SU-DHL-6 (cell line): ENCODE measurements around the gene ST6GALNAC4.

Source experiments
- H2AFZ ChIP-seq: fragments of 200-600 bp; sonication (generic); 2 replicates; pipeline ENCODE4 v1.6.1; 2014; ENCODE audit warnings: low read depth, mild to moderate bottlenecking, moderate library complexity, mixed read lengths, antibody characterized with exemption, low read length; ENCODE audit not compliant: severe bottlenecking
- H3F3A ChIP-seq: fragments of 200-600 bp; shearing (Covaris generic); 2 replicates; pipeline ENCODE4 v1.6.0; 2016; ENCODE audit warnings: antibody characterized with exemption, mild to moderate bottlenecking; ENCODE audit not compliant: insufficient read depth
- H3K27ac ChIP-seq: fragments of 200-600 bp; sonication (generic); 2 replicates; pipeline ENCODE4 v1.5.1; 2016; ENCODE audit warnings: low read depth, mild to moderate bottlenecking, low read length, moderate library complexity, mixed read lengths
- H3K27me3 ChIP-seq: fragments of 200-600 bp; sonication (generic), shearing (Covaris generic); 2 replicates; pipeline ENCODE4 v1.6.0; 2014; ENCODE audit warnings: mild to moderate bottlenecking, low read length
- H3K36me3 ChIP-seq: fragments of 200-600 bp; sonication (generic); 2 replicates; pipeline ENCODE4 v1.6.1; 2014; ENCODE audit warnings: mild to moderate bottlenecking, low read length, mixed read lengths
- H3K4me2 ChIP-seq: fragments of 300-600, 200-600 bp; shearing (Covaris generic), sonication (generic); 2 replicates; pipeline ENCODE4 v1.6.0; 2014; ENCODE audit warnings: low read length, low read depth, mild to moderate bottlenecking; ENCODE audit not compliant: poor library complexity, severe bottlenecking
- H3K4me3 ChIP-seq: fragments of 200-600 bp; sonication (generic); 2 replicates; pipeline ENCODE4 v1.5.1; 2014; ENCODE audit warnings: antibody characterized with exemption, low read length, mild to moderate bottlenecking, mixed read lengths; ENCODE audit not compliant: insufficient read depth, poor library complexity, severe bottlenecking
- H3K79me2 ChIP-seq: fragments of 200-600 bp; sonication (generic); 2 replicates; pipeline ENCODE4 v1.6.1; 2014; ENCODE audit warnings: mild to moderate bottlenecking, low read length, moderate library complexity; ENCODE audit not compliant: insufficient read depth
- H3K9ac ChIP-seq: fragments of 200-600 bp; sonication (generic); 2 replicates; pipeline ENCODE4 v1.7.0; 2014; ENCODE audit warnings: mild to moderate bottlenecking, low read length
- H3K9me2 ChIP-seq: fragments of 200-600 bp; sonication (generic); replicated peaks from 2 replicates; pipeline ENCODE4 v1.6.1; 2014; ENCODE audit warnings: low read length; ENCODE audit not compliant: insufficient read depth
- H3K9me3 ChIP-seq: fragments of 200-600 bp; sonication (generic); 2 replicates; pipeline ENCODE4 v1.6.1; 2014; ENCODE audit warnings: low read length, mixed read lengths; ENCODE audit not compliant: insufficient read depth
- H4K20me1 ChIP-seq: fragments of 200-600 bp; sonication (generic); 2 replicates; pipeline ENCODE4 v1.6.1; 2014; ENCODE audit warnings: low read depth, mild to moderate bottlenecking, antibody characterized with exemption, low read length, moderate library complexity, mixed read lengths
- CTCF ChIP-seq: fragments of 200-600 bp; sonication (generic); IDR thresholded peaks from one replicate; pipeline ENCODE4 v1.5.1; 2017; ENCODE audit warnings: antibody characterized with exemption, mild to moderate bottlenecking, low read length, moderate library complexity; ENCODE audit not compliant: insufficient read depth, poor library complexity, severe bottlenecking
- EZH2phosphoT487 ChIP-seq: fragments of 200-600 bp; sonication (generic), shearing (Covaris generic); conservative IDR thresholded peaks from 2 replicates; pipeline ENCODE4 v1.6.1; 2018; ENCODE audit warnings: mild to moderate bottlenecking, antibody characterized with exemption, low read length, moderate library complexity, mixed read lengths

The ST6GALNAC4 gene

GRCh38 chr9:127905004-127905728, 11.7 kb downstream of the ST6GALNAC4 start:
- H2AFZ ChIP-seq, result no peak overlapping the region
- no peak overlapping the region for H3K9ac ChIP-seq
- H3F3A ChIP-seq, result no peaks in the 10 kb centered on the region
- TF ChIP-seq EZH2phosphoT487 (no peak), CTCF (no peak)
- H4K20me1 ChIP-seq, result no peaks in the 10 kb centered on the region
- no peaks in the 10 kb centered on the region for H3K79me2 ChIP-seq
- H3K4me3 ChIP-seq, result no peak overlapping the region
- no peaks in the 10 kb centered on the region for H3K36me3 ChIP-seq
- no peaks in the 10 kb centered on the region for H3K9me3 ChIP-seq
- no peak overlapping the region for H3K27ac ChIP-seq
- no peaks in the 10 kb centered on the region for H3K27me3 ChIP-seq
- no peaks in the 10 kb centered on the region for H3K9me2 ChIP-seq
- H3K4me2 ChIP-seq, result no peak overlapping the region

GRCh38 chr9:127904561-127905003, 12.3 kb downstream of the ST6GALNAC4 start:
- H4K20me1 ChIP-seq, result no peaks in the 10 kb centered on the region
- no peak overlapping the region for H3K27ac ChIP-seq
- H3K9ac ChIP-seq, result no peak overlapping the region
- no peaks in the 10 kb centered on the region for H3K9me3 ChIP-seq
- H3F3A ChIP-seq, result no peaks in the 10 kb centered on the region
- TF ChIP-seq EZH2phosphoT487 (no peak), CTCF (no peak)
- no peak overlapping the region for H2AFZ ChIP-seq
- no peaks in the 10 kb centered on the region for H3K27me3 ChIP-seq
- H3K79me2 ChIP-seq, result no peaks in the 10 kb centered on the region
- H3K9me2 ChIP-seq, result no peaks in the 10 kb centered on the region
- H3K4me2 ChIP-seq, result no peak overlapping the region
- no peak overlapping the region for H3K4me3 ChIP-seq
- H3K36me3 ChIP-seq, result no peaks in the 10 kb centered on the region

DNA sequence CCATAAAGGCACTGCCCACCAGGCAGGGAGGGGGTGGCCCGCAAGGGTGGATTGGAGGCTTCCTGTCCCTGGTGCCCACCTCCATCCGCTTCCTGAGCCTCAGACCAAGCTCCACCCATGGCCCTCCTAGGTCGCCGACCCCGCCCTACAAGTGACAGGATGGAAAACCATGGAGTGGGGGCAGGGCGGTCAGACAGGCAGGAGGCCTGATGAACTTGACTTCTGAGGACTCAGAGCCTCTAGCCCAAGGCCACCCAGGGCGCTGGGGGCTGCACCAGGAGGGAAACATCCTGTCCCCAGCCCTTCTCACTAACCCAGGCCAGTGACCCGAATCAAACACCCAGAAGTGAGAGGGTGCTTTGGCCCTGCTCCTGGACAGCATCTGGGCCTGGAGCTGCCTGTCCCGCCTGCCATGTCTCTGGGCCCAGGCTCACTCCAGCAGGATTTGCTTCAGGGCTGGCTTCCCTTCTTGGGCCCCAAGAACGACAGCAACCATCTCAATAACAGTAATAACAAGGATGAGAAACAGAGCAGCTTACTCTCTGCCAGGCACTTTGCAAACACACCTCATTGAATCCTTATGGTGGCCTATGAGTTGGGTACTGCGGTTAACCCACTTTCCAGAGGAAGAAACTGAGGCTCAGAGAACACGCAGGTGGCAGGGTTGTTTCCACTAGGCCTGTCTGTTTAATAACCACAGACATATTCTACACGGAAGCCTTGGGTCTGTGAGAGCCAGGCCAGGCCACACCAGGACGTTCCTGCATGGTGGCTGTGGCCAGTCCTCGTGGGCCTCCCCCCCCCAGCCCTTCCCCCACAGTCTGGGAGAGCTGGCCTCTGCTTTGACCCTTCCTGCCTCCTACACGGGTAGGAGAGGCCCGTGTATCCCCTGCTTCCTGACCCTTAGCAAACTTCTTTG, 13.0 kb downstream of the ST6GALNAC4 start:
- H3K27ac ChIP-seq, result no peak overlapping the region
- H4K20me1 ChIP-seq, result no peaks in the 10 kb centered on the region
- no peak overlapping the region for H3K4me2 ChIP-seq
- H3K9me2 ChIP-seq, result no peaks in the 10 kb centered on the region
- H3K4me3 ChIP-seq, result no peak overlapping the region
- no peaks in the 10 kb centered on the region for H3K79me2 ChIP-seq
- no peaks in the 10 kb centered on the region for H3F3A ChIP-seq
- TF ChIP-seq EZH2phosphoT487 (no peak), CTCF (no peak)
- H3K27me3 ChIP-seq, result no peaks in the 10 kb centered on the region
- no peak overlapping the region for H2AFZ ChIP-seq
- H3K9me3 ChIP-seq, result no peaks in the 10 kb centered on the region
- no peaks in the 10 kb centered on the region for H3K36me3 ChIP-seq
- no peak overlapping the region for H3K9ac ChIP-seq
